Measurements from ENCODE around the gene DMD. TPM values are rescaled to one million over a fixed set of nuclear protein-coding genes. Genes with fewer than 3 reads are reported as not detected.

DMD gene
- total RNA-seq, 1 donor from 2014 or later = 9.7 TPM

DNA sequence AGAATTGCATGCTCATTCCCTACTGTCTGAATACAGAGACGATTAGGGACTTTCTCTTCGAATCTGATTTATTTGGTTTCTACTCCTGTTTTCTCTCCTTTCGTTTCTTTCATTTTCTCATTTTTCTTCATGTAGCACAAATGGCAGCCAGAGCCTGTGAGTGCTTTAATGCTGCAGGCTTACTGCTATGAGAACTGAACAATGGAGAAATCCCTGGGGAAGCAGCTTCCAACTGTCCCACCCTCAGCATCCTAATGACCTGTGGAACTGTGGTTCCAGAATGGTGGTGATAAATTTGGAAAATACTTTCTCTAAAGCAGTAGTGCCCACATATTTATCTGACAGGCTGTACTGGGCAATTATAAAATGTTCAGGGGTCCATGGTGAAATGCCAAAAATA, 930.4 kb downstream of the DMD start:
- Mint-ChIP-seq H3K9me3 (peaks cover 16% of the 10 kb centered on the region), H3K27ac (ENCODE audit: unreplicated experiment) (no peak overlapping the region), H3K36me3 (ENCODE audit: low read depth) (peaks cover 3% of the 10 kb centered on the region), H3K4me1 (no peaks in the 10 kb centered on the region), H3K4me3 (no peak overlapping the region), H3K27me3 (ENCODE audit: low read depth) (no peaks in the 10 kb centered on the region)
- no peak for TF ChIP-seq CTCF (conservative IDR thresholded peaks at IDR 0.05)
- DNase-seq (ENCODE audit: low read depth, low spot score) = no peak

DNA sequence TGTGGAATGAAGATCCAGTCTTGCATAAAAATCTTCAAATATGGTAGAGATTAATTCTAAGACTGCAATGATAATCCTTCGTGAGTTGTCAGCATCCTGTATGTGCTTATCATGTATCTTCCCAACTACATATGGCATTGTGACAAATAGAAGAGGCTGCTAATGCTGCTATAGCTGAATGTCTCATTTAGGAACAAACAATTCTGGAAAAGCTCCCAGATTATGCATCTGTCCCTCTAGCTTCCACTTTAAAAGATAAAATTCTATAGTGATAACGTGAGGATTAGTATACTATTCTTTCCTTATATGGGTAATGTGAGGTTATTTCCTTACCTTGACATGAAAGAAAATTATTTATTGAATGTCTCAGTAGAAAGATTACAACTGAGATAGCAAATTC, 930.9 kb downstream of the DMD start:
- Mint-ChIP-seq H3K27ac (ENCODE audit: unreplicated experiment) (no peak overlapping the region), H3K4me1 (no peaks in the 10 kb centered on the region), H3K9me3 (peaks cover 16% of the 10 kb centered on the region), H3K4me3 (no peak overlapping the region), H3K27me3 (ENCODE audit: low read depth) (no peaks in the 10 kb centered on the region), H3K36me3 (ENCODE audit: low read depth) (peaks cover 3% of the 10 kb centered on the region)
- DNase-seq (ENCODE audit: low read depth, low spot score) = no peak
- TF ChIP-seq CTCF (conservative IDR thresholded peaks at IDR 0.05) = no peak

GRCh38 chrX:32276153-32276552, 935.2 kb downstream of the DMD start:
- H3K9me3 Mint-ChIP-seq = peaks cover 18% of the 10 kb centered on the region
- peaks cover 3% of the 10 kb centered on the region for H3K36me3 Mint-ChIP-seq (ENCODE audit: low read depth)
- H3K27ac Mint-ChIP-seq (ENCODE audit: unreplicated experiment) = no peak overlapping the region
- no peak for TF ChIP-seq CTCF (conservative IDR thresholded peaks at IDR 0.05)
- no peak for DNase-seq (ENCODE audit: low read depth, low spot score)
- no peak overlapping the region for H3K4me3 Mint-ChIP-seq
- no peaks in the 10 kb centered on the region for H3K4me1 Mint-ChIP-seq
- no peaks in the 10 kb centered on the region for H3K27me3 Mint-ChIP-seq (ENCODE audit: low read depth)

DNA sequence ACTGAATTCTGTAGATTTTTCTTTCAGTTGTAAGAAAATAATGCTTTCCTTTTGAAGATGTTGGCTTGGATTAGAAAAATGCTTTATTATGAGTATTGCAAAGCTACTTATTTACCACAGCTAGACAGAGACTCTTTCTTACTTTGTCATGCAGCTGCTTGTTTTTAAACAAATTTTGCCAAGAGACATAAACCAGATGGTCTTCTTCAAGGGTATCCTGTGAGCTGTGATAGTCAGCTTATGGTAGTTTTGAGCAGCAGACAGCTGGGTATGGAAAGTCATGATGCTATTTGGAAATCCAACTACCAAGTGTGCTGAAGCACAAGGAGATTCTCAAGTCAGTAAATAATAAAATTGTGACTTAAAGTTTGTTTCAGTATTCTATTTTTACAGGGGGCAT, 941.5 kb downstream of the DMD start:
- H3K27me3 Mint-ChIP-seq (ENCODE audit: low read depth) = no peaks in the 10 kb centered on the region
- H3K36me3 Mint-ChIP-seq (ENCODE audit: low read depth) = no peaks in the 10 kb centered on the region
- H3K27ac Mint-ChIP-seq (ENCODE audit: unreplicated experiment) = no peak overlapping the region
- no peak for TF ChIP-seq CTCF (conservative IDR thresholded peaks at IDR 0.05)
- H3K4me3 Mint-ChIP-seq = no peak overlapping the region
- H3K4me1 Mint-ChIP-seq = no peaks in the 10 kb centered on the region
- no peak for DNase-seq (ENCODE audit: low read depth, low spot score)
- peaks cover 16% of the 10 kb centered on the region for H3K9me3 Mint-ChIP-seq

- Mint-ChIP-seq H3K27me3 (ENCODE audit: low read depth) (no peaks in the 10 kb centered on the region), H3K4me1 (no peaks in the 10 kb centered on the region), H3K27ac (ENCODE audit: unreplicated experiment) (no peak overlapping the region), H3K9me3 (peaks cover 20% of the 10 kb centered on the region), H3K4me3 (no peak overlapping the region), H3K36me3 (ENCODE audit: low read depth) (peaks cover 8% of the 10 kb centered on the region)
- DNase-seq (ENCODE audit: low read depth, low spot score) = no peak
- TF ChIP-seq CTCF (conservative IDR thresholded peaks at IDR 0.05) = no peak
Observed at GRCh38 chrX:32268207-32268606, 943.1 kb downstream of the DMD start.

- DNase-seq (ENCODE audit: low read depth, low spot score) = no peak
- no peak overlapping the region for H3K27ac Mint-ChIP-seq (ENCODE audit: unreplicated experiment)
- H3K9me3 Mint-ChIP-seq = peaks cover 23% of the 10 kb centered on the region
- no peaks in the 10 kb centered on the region for H3K27me3 Mint-ChIP-seq (ENCODE audit: low read depth)
- no peak for TF ChIP-seq CTCF (conservative IDR thresholded peaks at IDR 0.05)
- no peaks in the 10 kb centered on the region for H3K4me1 Mint-ChIP-seq
- peaks cover 8% of the 10 kb centered on the region for H3K36me3 Mint-ChIP-seq (ENCODE audit: low read depth)
- H3K4me3 Mint-ChIP-seq = no peak overlapping the region
Observed at GRCh38 chrX:32267796-32268195, 943.6 kb downstream of the DMD start.
